ENCODE results near the gene LETM1. TPM values are rescaled to one million over a fixed set of nuclear protein-coding genes. Genes with fewer than 3 reads are reported as not detected.

LETM1 gene
- total RNA-seq, 1 donor from 2014 or later = 46.1 TPM

DNA sequence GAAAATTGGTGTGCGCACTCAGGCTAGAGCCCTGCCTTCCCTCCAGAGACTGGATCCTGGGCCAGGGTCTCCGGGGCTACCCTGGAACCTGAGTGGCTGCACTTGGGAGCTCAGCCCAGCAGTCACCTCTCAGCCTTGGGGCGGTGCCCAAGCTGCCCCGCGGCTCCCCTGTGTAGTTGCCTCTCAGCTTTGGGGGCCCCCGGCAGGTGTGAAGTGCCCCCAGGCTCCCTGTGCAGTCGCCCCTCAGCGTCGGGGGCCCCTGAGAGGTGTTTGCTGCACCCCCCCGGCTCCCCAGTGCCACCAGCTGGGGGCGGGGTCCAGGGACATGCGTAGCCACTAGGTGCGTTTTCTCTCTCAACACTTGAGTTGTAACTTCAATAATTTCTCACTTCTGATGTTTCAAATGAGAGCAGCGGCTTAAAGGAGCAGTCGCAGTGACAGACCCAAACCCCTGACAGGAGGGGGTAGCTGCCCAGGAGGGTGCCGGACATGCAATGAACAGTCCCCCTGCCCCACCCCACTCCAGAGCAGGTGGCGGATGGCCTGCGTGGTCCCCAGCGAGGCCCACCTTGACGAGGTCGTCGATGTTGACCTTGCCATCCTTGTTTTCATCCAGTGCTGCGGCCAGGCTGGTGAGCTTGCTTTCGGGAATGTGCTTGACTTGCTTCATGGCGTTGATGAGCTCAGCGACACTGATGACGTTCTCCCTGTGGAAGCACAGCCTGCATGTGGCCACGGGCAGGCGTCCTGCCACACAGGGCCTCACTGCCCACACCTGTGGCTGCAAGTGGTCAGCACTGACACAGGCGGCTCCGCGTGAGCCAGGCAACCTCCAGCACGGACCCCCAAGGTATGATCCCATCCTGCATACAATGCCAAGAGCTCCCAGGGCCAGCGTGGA, 40.6 kb downstream of the LETM1 start:
- Mint-ChIP-seq H3K36me3 (ENCODE audit: insufficient read depth) (peaks cover 12% of the 10 kb centered on the region), H3K27ac (no peak overlapping the region), H3K4me3 (ENCODE audit: low read depth) (no peak overlapping the region), H3K4me1 (ENCODE audit: low read depth) (peaks cover 4% of the 10 kb centered on the region), H3K27me3 (no peaks in the 10 kb centered on the region), H3K9me3 (ENCODE audit: low read depth) (no peaks in the 10 kb centered on the region)
- no peak for TF ChIP-seq CTCF (IDR thresholded peaks at IDR 0.05; ENCODE audit: unreplicated experiment)
- DNase-seq (ENCODE audit: low spot score, unreplicated experiment) = no peak

- H3K9me3 Mint-ChIP-seq (ENCODE audit: low read depth) = no peaks in the 10 kb centered on the region
Measured at GRCh38 chr4:1814453-1814852, 41.5 kb downstream of the LETM1 start.

DNA sequence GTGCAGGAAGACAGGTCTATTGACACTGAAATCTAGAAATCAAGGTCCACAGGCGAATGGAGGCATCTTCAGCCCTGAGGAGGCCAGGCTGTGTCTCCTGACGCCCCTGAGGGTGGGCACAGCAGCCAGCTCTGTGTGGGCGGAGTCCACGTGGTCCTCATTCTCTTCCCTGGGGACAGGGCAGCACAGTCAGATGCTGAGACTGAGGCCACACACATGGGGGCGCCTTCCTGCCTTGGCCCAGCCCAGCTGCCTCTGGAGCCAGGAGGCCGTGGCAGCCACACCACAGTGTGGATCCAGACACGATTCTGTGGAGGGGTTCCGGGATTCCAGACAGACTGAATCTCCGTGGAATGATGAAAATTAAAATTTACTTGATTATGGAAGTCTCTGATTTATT, 42.0 kb downstream of the LETM1 start:
- H3K36me3 Mint-ChIP-seq (ENCODE audit: insufficient read depth) = peaks cover 6% of the 10 kb centered on the region

More at GRCh38 chr4:1814453-1814852, 41.5 kb downstream of the LETM1 start:
- peak overlapping the region; percentile 56 for H3K27ac Mint-ChIP-seq
- TF ChIP-seq CTCF (IDR thresholded peaks at IDR 0.05; ENCODE audit: unreplicated experiment) = no peak
- H3K27me3 Mint-ChIP-seq = no peaks in the 10 kb centered on the region
- no peak overlapping the region for H3K4me3 Mint-ChIP-seq (ENCODE audit: low read depth)
- peaks cover 4% of the 10 kb centered on the region for H3K4me1 Mint-ChIP-seq (ENCODE audit: low read depth)
- peaks cover 8% of the 10 kb centered on the region for H3K36me3 Mint-ChIP-seq (ENCODE audit: insufficient read depth)
- DNase-seq (ENCODE audit: low spot score, unreplicated experiment) = no peak

GRCh38 chr4:1813231-1813630, 42.7 kb downstream of the LETM1 start:
- no peak for DNase-seq (ENCODE audit: low spot score, unreplicated experiment)
- no peak for TF ChIP-seq CTCF (IDR thresholded peaks at IDR 0.05; ENCODE audit: unreplicated experiment)
- Mint-ChIP-seq H3K4me3 (ENCODE audit: low read depth) (no peak overlapping the region), H3K27ac (no peak overlapping the region), H3K27me3 (no peaks in the 10 kb centered on the region), H3K4me1 (ENCODE audit: low read depth) (peaks cover 4% of the 10 kb centered on the region), H3K9me3 (ENCODE audit: low read depth) (no peaks in the 10 kb centered on the region), H3K36me3 (ENCODE audit: insufficient read depth) (peaks cover 6% of the 10 kb centered on the region)

More for the DNA sequence above, 42.0 kb downstream of the LETM1 start:
- Mint-ChIP-seq H3K27me3 (no peaks in the 10 kb centered on the region), H3K27ac (peak overlapping the region; percentile 56), H3K4me3 (ENCODE audit: low read depth) (no peak overlapping the region), H3K4me1 (ENCODE audit: low read depth) (peaks cover 4% of the 10 kb centered on the region), H3K9me3 (ENCODE audit: low read depth) (no peaks in the 10 kb centered on the region)
- no peak for DNase-seq (ENCODE audit: low spot score, unreplicated experiment)
- TF ChIP-seq CTCF (IDR thresholded peaks at IDR 0.05; ENCODE audit: unreplicated experiment) = no peak

GRCh38 chr4:1812720-1813119, 43.2 kb downstream of the LETM1 start:
- DNase-seq (ENCODE audit: low spot score, unreplicated experiment) = no peak
- peaks cover 6% of the 10 kb centered on the region for H3K4me1 Mint-ChIP-seq (ENCODE audit: low read depth)
- no peak overlapping the region for H3K27ac Mint-ChIP-seq
- H3K9me3 Mint-ChIP-seq (ENCODE audit: low read depth) = no peaks in the 10 kb centered on the region
- H3K4me3 Mint-ChIP-seq (ENCODE audit: low read depth) = no peak overlapping the region
- no peaks in the 10 kb centered on the region for H3K27me3 Mint-ChIP-seq
- TF ChIP-seq CTCF (IDR thresholded peaks at IDR 0.05; ENCODE audit: unreplicated experiment) = no peak
- peaks cover 6% of the 10 kb centered on the region for H3K36me3 Mint-ChIP-seq (ENCODE audit: insufficient read depth)

Measured in progenitor cell of endocrine pancreas (in vitro differentiated cells).